Measurements from ENCODE around the gene RPA1.

GRCh38 chr17:1839516-1839915 is 9.7 kb downstream of the RPA1 start:
- no peak for TF ChIP-seq CTCF (IDR thresholded peaks at IDR 0.05 in 2 of 3, conservative IDR thresholded peaks at IDR 0.05 in 1 of 3; ENCODE audit: borderline replicate concordance in 1 of 3, insufficient read depth in 1 of 3, low read depth in 2 of 3, low read length in 2 of 3)
- no peak for TF ChIP-seq ATF3 (IDR thresholded peaks at IDR 0.05)
- no peak for TF ChIP-seq FOSL1 (IDR thresholded peaks at IDR 0.05; ENCODE audit: low read depth)
- no peak for TF ChIP-seq POLR2A (IDR thresholded peaks at IDR 0.05; ENCODE audit: borderline replicate concordance, extremely low read depth, insufficient read depth, insufficient read length)
- no peak for TF ChIP-seq SP1 (IDR thresholded peaks at IDR 0.05; ENCODE audit: low read depth)
- no peak for TF ChIP-seq MAX (IDR thresholded peaks at IDR 0.05)
- TF ChIP-seq EGR1 (IDR thresholded peaks at IDR 0.05; ENCODE audit: low read depth) = no peak
- no peak for TF ChIP-seq ZFX (IDR thresholded peaks at IDR 0.05)
